K562 (cell line): ENCODE measurements around the gene IL21. TPM values are rescaled to one million over a fixed set of nuclear protein-coding genes. Genes with fewer than 3 reads are reported as not detected.

Source experiments
- ATAC-seq: fragments of 200-7000 bp; cut with Tn5 transposase; 3 replicates; pipeline ENCODE4 v1.9.1; 2020; ENCODE audit warnings: moderate library complexity
- BruUV-seq: library from RNA; stranded (reverse); fragments of 400-500 nt; replicated peaks from 2 replicates; lab custom pipeline; 2021; lab: Mats Ljungman, UMichigan
- CTCF ChIA-PET: fragments of 300-600 bp; formaldehyde crosslinking; extraction: SDS; loops from one replicate; lab custom pipeline; 2021; ENCODE audit warnings: low intra/inter-chr PET ratio; lab: Yijun Ruan, JAX
- POLR2A ChIA-PET: fragments of 300-600, 350-650 bp; sonication (Branson Sonifier 250); formaldehyde crosslinking; extraction: SDS; loops from one replicate; lab custom pipeline; 2021; ENCODE audit warnings: antibody characterized with exemption, inconsistent platforms; lab: Yijun Ruan, JAX
- DNase-seq, 4 experiments: peaks; one replicate each; pipeline versions ENCODE4 v3.0.0 to v3.0.0-alpha.2; 2011 to 2018; ENCODE audit warnings: low spot score in 3 of 4, mixed read lengths in 3 of 4; ENCODE audit errors: extremely low read depth in 1 of 4
- FAIRE-seq: peaks from 2 replicates; lab custom pipeline; 2011; peaks lifted over from hg19 to GRCh38; lab: Jason Lieb, UNC
- H2AFZ ChIP-seq: 2 replicates; pipeline ENCODE4 v1.6.0; 2011; ENCODE audit warnings: low read depth, low read length, control low read depth, inconsistent platforms
- H3K27ac ChIP-seq: fragments of 200-600 bp; 3 replicates; pipeline ENCODE4 v1.8.0; 2011; ENCODE audit warnings: low read depth, mild to moderate bottlenecking, control low read depth, inconsistent platforms, low read length, moderate library complexity, mixed read lengths; ENCODE audit errors: extremely low read depth
- H3K27me3 ChIP-seq, 2 experiments: fragments of 300-600 bp in 1 of 2; 2 replicates in 1 of 2; 3 replicates in 1 of 2; pipeline versions ENCODE4 v1.6.0 to v1.8.0; 2011; ENCODE audit warnings: inconsistent platforms in 2 of 2, low read length in 2 of 2, mild to moderate bottlenecking in 1 of 2, mixed read lengths in 1 of 2, moderate library complexity in 1 of 2; ENCODE audit not compliant: control insufficient read depth in 2 of 2, insufficient read depth in 2 of 2
- H3K36me3 ChIP-seq: fragments of 300-600 bp; 3 replicates; pipeline ENCODE4 v1.8.0; 2011; ENCODE audit warnings: mild to moderate bottlenecking, low read length, inconsistent platforms; ENCODE audit not compliant: control insufficient read depth, insufficient read depth
- H3K4me1 ChIP-seq, 2 experiments: fragments of 200-600 bp in 1 of 2; replicated peaks in 1 of 2; 2 replicates in 1 of 2; 3 replicates in 1 of 2; pipeline versions ENCODE4 v1.5.1 to v1.8.0; 2011; ENCODE audit warnings: inconsistent platforms in 2 of 2, low read length in 2 of 2, mild to moderate bottlenecking in 1 of 2, mixed read lengths in 1 of 2, moderate library complexity in 1 of 2; ENCODE audit not compliant: control insufficient read depth in 2 of 2, insufficient read depth in 2 of 2
- H3K4me2 ChIP-seq: 2 replicates; pipeline ENCODE4 v1.6.1; 2011; ENCODE audit warnings: low read length, control low read depth, inconsistent platforms, mixed read lengths; ENCODE audit not compliant: insufficient read depth
- H3K4me3 ChIP-seq: fragments of 200-600 bp; sonication (generic), shearing (Covaris generic); 2 replicates; pipeline ENCODE4 v1.5.1; 2016; ENCODE audit warnings: control low read depth, inconsistent platforms
- H3K79me2 ChIP-seq: fragments of 200-600 bp; 3 replicates; pipeline ENCODE4 v1.8.0; 2011; ENCODE audit warnings: low read length, inconsistent platforms; ENCODE audit not compliant: control insufficient read depth, insufficient read depth
- H3K9ac ChIP-seq, 2 experiments: 2 replicates each; pipeline versions ENCODE4 v1.6.0 to v1.6.1; 2011; ENCODE audit warnings: low read depth in 2 of 2, low read length in 2 of 2, control low read depth in 1 of 2, inconsistent platforms in 1 of 2, mild to moderate bottlenecking in 1 of 2, mixed read lengths in 1 of 2; ENCODE audit not compliant: insufficient read depth in 1 of 2
- H3K9me1 ChIP-seq: one replicate; pipeline ENCODE4 v1.6.0; 2011; ENCODE audit warnings: inconsistent platforms, mild to moderate bottlenecking, low read length, moderate library complexity; ENCODE audit not compliant: control insufficient read depth, insufficient read depth
- H3K9me3 ChIP-seq: replicated peaks from 2 replicates; pipeline ENCODE4 v1.5.1; 2011; ENCODE audit warnings: low read depth, low read length, inconsistent platforms; ENCODE audit not compliant: control insufficient read depth, insufficient read depth
- H4K20me1 ChIP-seq: replicated peaks from 2 replicates; pipeline ENCODE4 v1.6.1; 2011; ENCODE audit warnings: low read length, inconsistent platforms, mixed read lengths; ENCODE audit not compliant: control insufficient read depth, insufficient read depth
- CREM ChIP-seq: IDR thresholded peaks from 2 replicates; pipeline ENCODE4 v1.6.1; 2014; ENCODE audit warnings: antibody characterized with exemption, low read depth
- MAZ ChIP-seq, 2 experiments: fragments of 450-650 bp in 1 of 2; sonication (generic) in 1 of 2; formaldehyde crosslinking; IDR thresholded peaks in 1 of 2; conservative IDR thresholded peaks in 1 of 2; 2 replicates each; pipeline versions ENCODE4 v1.4.0 to v1.5.0; 2020; ENCODE audit warnings: mild to moderate bottlenecking in 1 of 2, missing genetic modification reagents in 1 of 2
- SMC3 ChIP-seq: conservative IDR thresholded peaks from 2 replicates; pipeline ENCODE4 v1.6.1; 2011; ENCODE audit warnings: low read depth, low read length, improper control_type of control experiment; ENCODE audit not compliant: insufficient read depth
- THRAP3 ChIP-seq: fragments of 450-650 bp; IDR thresholded peaks from 2 replicates; pipeline ENCODE4 v1.6.1; 2016; ENCODE audit warnings: mild to moderate bottlenecking, inconsistent platforms, borderline replicate concordance
- ZC3H8 ChIP-seq: fragments of 450-650 bp; IDR thresholded peaks from 2 replicates; pipeline ENCODE4 v1.6.1; 2017
- ZEB2 ChIP-seq: fragments of 450-650 bp; IDR thresholded peaks from 2 replicates; pipeline ENCODE4 v1.6.1; 2016
- ZNF12 ChIP-seq: sonication (generic); formaldehyde crosslinking; IDR thresholded peaks from 2 replicates; pipeline ENCODE4 v1.4.0; 2020; ENCODE audit warnings: mild to moderate bottlenecking, missing genetic modification reagents
- ZNF699 ChIP-seq: fragments of 250-450 bp; sonication (Bioruptor Pico); IDR thresholded peaks from 2 replicates; pipeline ENCODE4 v1.8.0; 2021; ENCODE audit warnings: mild to moderate bottlenecking, moderate library complexity; ENCODE audit not compliant: insufficient replicate concordance
- WGBS: fragments of 100-300 bp; shearing (Covaris generic); methylation state at CpG from one replicate; pipeline ENCODE4 v1.1.6; 2016; ENCODE audit warnings: low coverage, mixed read lengths; ENCODE audit not compliant: insufficient coverage; ENCODE audit errors: missing lambda C conversion rate; 5-methylcytosine and 5-hydroxymethylcytosine counted together
- in situ Hi-C: fragments of 300-500 bp; cut with MboI; formaldehyde crosslinking; loops from 4 replicates; pipeline ENCODE4 v1.15.0; 2018; ENCODE audit warnings: inconsistent platforms, mixed read lengths
- intact Hi-C: fragments of 100-400 bp; cut with micrococcal nuclease; formaldehyde crosslinking; loops from 2 replicates; pipeline ENCODE4 v1.14.2; 2022
- polyA plus RNA-seq, 8 experiments: library from polyadenylated mRNA; depleted of rRNA in 4 of 8; stranded (reverse) in 5 of 8; unstranded in 3 of 8; fragments of >200 nt; fragmentation: Nextera tagmentation in 2 of 8; fragmentation: Illumina TruSeq in 1 of 8; extraction: Ambion mirVana in 2 of 8; extraction: Trizol in 1 of 8; gene quantifications; 2 replicates each; pipeline versions ENCODE4 v1.2.1 to v1.2.3, GENCODE V29; 2011 to 2014; ENCODE audit warnings: inconsistent platforms in 1 of 8, missing spikeins in 1 of 8
- total RNA-seq, 7 experiments: library from RNA; depleted of rRNA in 6 of 7; stranded (reverse); fragments of >200 nt in 6 of 7; fragmentation: Illumina TruSeq in 2 of 7; extraction: Trizol in 2 of 7; gene quantifications; 2 replicates each; pipeline versions ENCODE4 v1.2.1 to v1.2.3, GENCODE V29; 2011 to 2021; ENCODE audit warnings: low replicate concordance in 1 of 7
- TF ChIP-seq, protein P1 (sequence below), 3 experiments: IDR thresholded peaks in 2 of 3; conservative IDR thresholded peaks in 1 of 3; 2 replicates each; pipeline ENCODE4 v1.5.1; 2011 to 2012; ENCODE audit warnings: low read length in 3 of 3, mild to moderate bottlenecking in 3 of 3, control low read depth in 2 of 3, improper control_type of control experiment in 1 of 3, inconsistent platforms in 1 of 3, low read depth in 1 of 3, mixed read lengths in 1 of 3, moderate library complexity in 1 of 3; ENCODE audit not compliant: insufficient read depth in 2 of 3
- TF ChIP-seq, protein P2 (sequence below), 2 experiments: fragments of 450-650 bp in 1 of 2; sonication (generic) in 1 of 2; formaldehyde crosslinking; conservative IDR thresholded peaks; 2 replicates each; pipeline versions ENCODE4 v1.4.0 to v1.8.1; 2020 to 2022; ENCODE audit warnings: mild to moderate bottlenecking in 1 of 2, missing genetic modification reagents in 1 of 2
- TF ChIP-seq, protein P3 (sequence below): sonication (generic); formaldehyde crosslinking; IDR thresholded peaks from 2 replicates; pipeline ENCODE4 v1.4.0; 2020; ENCODE audit warnings: mild to moderate bottlenecking, missing genetic modification reagents
- TF ChIP-seq, protein P4 (sequence below): fragments of 450-650 bp; formaldehyde crosslinking; IDR thresholded peaks from 2 replicates; pipeline ENCODE4 v1.4.0; 2020; ENCODE audit warnings: mild to moderate bottlenecking, moderate library complexity

The IL21 gene
- total and polyA plus RNA-seq, 9 of the 15 experiments (the other 6 are each of a cell fraction or from before 2014, with no cell fraction given) = not detected

DNA sequence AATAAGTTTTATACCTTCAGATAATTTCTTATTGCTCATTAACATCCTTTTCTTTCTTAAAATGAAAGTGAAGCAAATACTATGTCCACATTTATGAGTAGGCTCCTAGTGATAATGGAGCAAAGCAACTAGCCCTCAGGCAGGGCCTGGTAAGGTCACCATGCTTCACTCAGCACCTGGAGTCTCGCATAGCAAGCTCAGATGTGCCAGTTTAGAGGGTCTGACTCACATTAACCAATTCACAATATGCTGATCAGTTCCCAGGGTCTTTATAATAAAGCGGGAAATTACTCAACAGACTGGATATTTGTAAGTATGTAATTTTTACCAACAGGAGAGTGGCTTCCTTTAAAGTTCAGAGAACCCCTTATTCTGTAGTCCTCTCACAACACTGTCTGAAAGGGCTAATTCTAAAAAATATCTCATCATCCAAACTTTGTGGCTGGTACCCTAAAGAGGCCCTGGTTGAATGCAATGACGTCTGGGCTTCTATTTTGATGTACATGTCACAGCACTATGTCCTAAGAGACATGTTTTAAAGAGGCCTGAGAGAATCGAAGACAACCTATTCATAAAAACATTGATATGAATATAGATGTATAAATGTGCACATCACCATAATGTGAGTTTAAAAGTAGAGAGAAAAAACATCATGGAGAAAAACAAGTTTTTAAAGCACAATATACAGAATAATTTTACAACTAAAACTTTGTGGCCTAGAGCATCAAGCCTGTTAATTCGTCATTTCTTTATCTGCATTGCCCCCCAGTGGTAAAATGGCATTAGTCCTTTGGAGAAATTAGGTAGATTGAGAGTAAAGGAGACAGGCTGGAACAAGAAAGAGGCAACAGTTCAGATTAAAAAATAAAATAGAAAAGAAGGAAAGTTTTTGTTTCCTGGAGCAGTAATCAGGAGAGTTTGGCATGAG is 44.3 kb downstream of the IL21 start:
- ATAC-seq = peak; percentile 92
- peak; percentile 27 to 66 (median 44) for DNase-seq
- Histone ChIP-seq H3K9ac (no peak overlapping the region), H3K27ac (no peak overlapping the region), H3K4me2 (no peak overlapping the region), H3K9me3 (no peaks in the 10 kb centered on the region), H4K20me1 (no peaks in the 10 kb centered on the region), H3K4me3 (no peak overlapping the region), H3K27me3 (no peaks in the 10 kb centered on the region), H3K36me3 (no peaks in the 10 kb centered on the region), H3K4me1 (no peaks in the 10 kb centered on the region), H3K9me1 (no peaks in the 10 kb centered on the region), H2AFZ (no peak overlapping the region), H3K79me2 (no peaks in the 10 kb centered on the region)
- FAIRE-seq = peak; percentile 49
- CTCF ChIA-PET = interaction anchor here (0.7 to 2.9 kb wide), 4 partner anchors 267 to 1746 kb away, joined by 3 to 22 read pairs (median 10); no protein-coding TSS in a partner anchor
- 31% methylated on average over 5 of the region's 5 CpGs for WGBS
- in situ Hi-C loops = loop anchor here (5.0 to 10.0 kb wide), 2 partner anchors 269 to 682 kb away; no protein-coding TSS in a partner anchor
- intact Hi-C loops = loop anchor here (1.0 to 5.0 kb wide), 5 partner anchors 126 to 676 kb away; no protein-coding TSS in a partner anchor
- no TSS peak for BruUV-seq
- POLR2A ChIA-PET = no interaction called here
- no peak for TF ChIP-seq ZNF12 (CRISPR knock-in tag)
- peak; percentile 70 for TF ChIP-seq SMC3
- no peak for TF ChIP-seq ZEB2
- TF ChIP-seq, protein P1, sequence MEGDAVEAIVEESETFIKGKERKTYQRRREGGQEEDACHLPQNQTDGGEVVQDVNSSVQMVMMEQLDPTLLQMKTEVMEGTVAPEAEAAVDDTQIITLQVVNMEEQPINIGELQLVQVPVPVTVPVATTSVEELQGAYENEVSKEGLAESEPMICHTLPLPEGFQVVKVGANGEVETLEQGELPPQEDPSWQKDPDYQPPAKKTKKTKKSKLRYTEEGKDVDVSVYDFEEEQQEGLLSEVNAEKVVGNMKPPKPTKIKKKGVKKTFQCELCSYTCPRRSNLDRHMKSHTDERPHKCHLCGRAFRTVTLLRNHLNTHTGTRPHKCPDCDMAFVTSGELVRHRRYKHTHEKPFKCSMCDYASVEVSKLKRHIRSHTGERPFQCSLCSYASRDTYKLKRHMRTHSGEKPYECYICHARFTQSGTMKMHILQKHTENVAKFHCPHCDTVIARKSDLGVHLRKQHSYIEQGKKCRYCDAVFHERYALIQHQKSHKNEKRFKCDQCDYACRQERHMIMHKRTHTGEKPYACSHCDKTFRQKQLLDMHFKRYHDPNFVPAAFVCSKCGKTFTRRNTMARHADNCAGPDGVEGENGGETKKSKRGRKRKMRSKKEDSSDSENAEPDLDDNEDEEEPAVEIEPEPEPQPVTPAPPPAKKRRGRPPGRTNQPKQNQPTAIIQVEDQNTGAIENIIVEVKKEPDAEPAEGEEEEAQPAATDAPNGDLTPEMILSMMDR (IDR thresholded peaks at IDR 0.05 in 2 of 3, conservative IDR thresholded peaks at IDR 0.05 in 1 of 3; ENCODE audit: insufficient read depth in 2 of 3, low read depth in 1 of 3, low read length in 3 of 3) = peak; percentile 60 to 82 (median 66); a peak in 5 of 6 replicates
- TF ChIP-seq, protein P2, sequence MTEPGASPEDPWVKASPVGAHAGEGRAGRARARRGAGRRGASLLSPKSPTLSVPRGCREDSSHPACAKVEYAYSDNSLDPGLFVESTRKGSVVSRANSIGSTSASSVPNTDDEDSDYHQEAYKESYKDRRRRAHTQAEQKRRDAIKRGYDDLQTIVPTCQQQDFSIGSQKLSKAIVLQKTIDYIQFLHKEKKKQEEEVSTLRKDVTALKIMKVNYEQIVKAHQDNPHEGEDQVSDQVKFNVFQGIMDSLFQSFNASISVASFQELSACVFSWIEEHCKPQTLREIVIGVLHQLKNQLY (CRISPR knock-in tag; conservative IDR thresholded peaks at IDR 0.05) = no peak
- TF ChIP-seq THRAP3 = no peak
- TF ChIP-seq, protein P3, sequence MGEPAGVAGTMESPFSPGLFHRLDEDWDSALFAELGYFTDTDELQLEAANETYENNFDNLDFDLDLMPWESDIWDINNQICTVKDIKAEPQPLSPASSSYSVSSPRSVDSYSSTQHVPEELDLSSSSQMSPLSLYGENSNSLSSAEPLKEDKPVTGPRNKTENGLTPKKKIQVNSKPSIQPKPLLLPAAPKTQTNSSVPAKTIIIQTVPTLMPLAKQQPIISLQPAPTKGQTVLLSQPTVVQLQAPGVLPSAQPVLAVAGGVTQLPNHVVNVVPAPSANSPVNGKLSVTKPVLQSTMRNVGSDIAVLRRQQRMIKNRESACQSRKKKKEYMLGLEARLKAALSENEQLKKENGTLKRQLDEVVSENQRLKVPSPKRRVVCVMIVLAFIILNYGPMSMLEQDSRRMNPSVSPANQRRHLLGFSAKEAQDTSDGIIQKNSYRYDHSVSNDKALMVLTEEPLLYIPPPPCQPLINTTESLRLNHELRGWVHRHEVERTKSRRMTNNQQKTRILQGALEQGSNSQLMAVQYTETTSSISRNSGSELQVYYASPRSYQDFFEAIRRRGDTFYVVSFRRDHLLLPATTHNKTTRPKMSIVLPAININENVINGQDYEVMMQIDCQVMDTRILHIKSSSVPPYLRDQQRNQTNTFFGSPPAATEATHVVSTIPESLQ (CRISPR knock-in tag) = no peak
- TF ChIP-seq, protein P4, sequence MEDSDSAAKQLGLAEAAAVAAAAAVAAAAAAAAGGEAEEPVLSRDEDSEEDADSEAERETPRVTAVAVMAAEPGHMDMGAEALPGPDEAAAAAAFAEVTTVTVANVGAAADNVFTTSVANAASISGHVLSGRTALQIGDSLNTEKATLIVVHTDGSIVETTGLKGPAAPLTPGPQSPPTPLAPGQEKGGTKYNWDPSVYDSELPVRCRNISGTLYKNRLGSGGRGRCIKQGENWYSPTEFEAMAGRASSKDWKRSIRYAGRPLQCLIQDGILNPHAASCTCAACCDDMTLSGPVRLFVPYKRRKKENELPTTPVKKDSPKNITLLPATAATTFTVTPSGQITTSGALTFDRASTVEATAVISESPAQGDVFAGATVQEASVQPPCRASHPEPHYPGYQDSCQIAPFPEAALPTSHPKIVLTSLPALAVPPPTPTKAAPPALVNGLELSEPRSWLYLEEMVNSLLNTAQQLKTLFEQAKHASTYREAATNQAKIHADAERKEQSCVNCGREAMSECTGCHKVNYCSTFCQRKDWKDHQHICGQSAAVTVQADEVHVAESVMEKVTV = peak; percentile 74; the same call in 1 of the 2 replicates
- no peak for TF ChIP-seq CREM
- no peak for TF ChIP-seq ZC3H8
- TF ChIP-seq MAZ (CRISPR knock-in tag; conservative IDR thresholded peaks at IDR 0.05 in 1 of 2, IDR thresholded peaks at IDR 0.05 in 1 of 2) = 0 out of 4 replicates have a peak, but pooled peaks of 1 of the 2 experiments have one; percentile 29
- TF ChIP-seq ZNF699 (CRISPR knock-in tag) = no peak
